AG09319 (cell line): ENCODE measurements around the gene ADGRE3.
"Not testable (repeated sequence)": the region's sequence is repeated elsewhere in the genome, so short reads cannot be mapped to it uniquely, and the experiment has no call there.

Source experiments
- DNase-seq: peaks from one replicate; pipeline ENCODE4 v3.0.0-alpha.2; 2010; ENCODE audit warnings: low read depth; ENCODE audit errors: extremely low read depth
- CTCF ChIP-seq: IDR thresholded peaks from 2 replicates; pipeline ENCODE4 v1.5.1; 2011; ENCODE audit warnings: low read depth, mild to moderate bottlenecking, inconsistent platforms, low read length, moderate library complexity

Gene ADGRE3

GRCh38 chr19:14599548-14600147 lies 75.0 kb downstream of the ADGRE3 start:
- DNase-seq = no peak

GRCh38 chr19:14595558-14595957 lies 79.1 kb downstream of the ADGRE3 start:
- no peak for DNase-seq
- TF ChIP-seq CTCF = no peak

More at GRCh38 chr19:14599548-14600147, 75.0 kb downstream of the ADGRE3 start:
- TF ChIP-seq CTCF = no peak

GRCh38 chr19:14589433-14589832 lies 85.2 kb downstream of the ADGRE3 start:
- not testable (repeated sequence) for DNase-seq

- DNase-seq = not testable (repeated sequence)
Measured at GRCh38 chr19:14585187-14585586, 89.5 kb downstream of the ADGRE3 start.

GRCh38 chr19:14584372-14584771 lies 90.3 kb downstream of the ADGRE3 start:
- DNase-seq = not testable (repeated sequence)

- TF ChIP-seq CTCF = no peak
- no peak for DNase-seq
Measured at GRCh38 chr19:14582894-14583340, 91.7 kb downstream of the ADGRE3 start, which contains the start of gene CLEC17A. Gene CLEC17A, plus strand, starts transcription at chr19:14583084. Its CDS starts 77 bp downstream, at chr19:14583161.

GRCh38 chr19:14580623-14581237 lies 93.9 kb downstream of the ADGRE3 start:
- no peak for DNase-seq
- no peak for TF ChIP-seq CTCF

GRCh38 chr19:14577885-14578427 lies 96.7 kb downstream of the ADGRE3 start:
- TF ChIP-seq CTCF = no peak
- DNase-seq = no peak

- no peak for DNase-seq
- no peak for TF ChIP-seq CTCF
Measured at GRCh38 chr19:14577264-14577663, 97.4 kb downstream of the ADGRE3 start.
